ENCODE measurements around the gene BAD. TPM values are rescaled to one million over a fixed set of nuclear protein-coding genes. Genes with fewer than 3 reads are reported as not detected.
"Not testable (repeated sequence)": the region's sequence is repeated elsewhere in the genome, so short reads cannot be mapped to it uniquely, and the experiment has no call there.

BAD gene
- total RNA-seq, 1 experiment from 2014 or later: 122 TPM

DNA sequence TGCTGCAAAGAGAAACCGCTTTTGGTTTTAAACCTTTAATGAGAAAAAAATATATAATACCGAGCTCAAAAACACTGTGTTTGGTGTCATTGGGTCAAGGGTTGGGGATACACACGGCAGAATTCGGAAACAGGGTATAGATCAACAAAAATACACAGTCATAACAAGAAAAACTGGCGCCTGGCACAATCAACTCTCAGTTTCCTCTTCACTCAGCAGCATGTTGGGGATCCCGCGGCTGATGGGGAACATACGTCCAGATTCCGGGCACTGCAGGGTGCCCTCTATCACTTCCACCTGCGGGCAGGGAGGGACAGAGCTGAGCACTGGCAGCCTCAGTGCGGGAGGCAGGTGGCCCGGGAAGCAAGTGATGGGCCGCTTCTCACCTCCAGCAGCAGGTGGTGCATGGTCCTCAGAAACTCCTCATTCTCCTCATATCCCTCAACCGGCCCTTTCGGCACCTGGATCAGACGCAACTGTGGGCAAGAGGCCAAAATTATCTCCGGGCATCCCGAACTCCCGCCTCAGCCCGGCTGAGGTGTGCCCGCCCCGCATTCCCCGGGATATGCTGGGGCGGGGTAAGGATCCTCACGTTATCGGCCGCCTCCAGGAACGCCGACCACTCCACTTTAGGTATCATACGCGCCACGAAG is 32.3 kb upstream of the BAD start:
- DNase-seq (ENCODE audit: low read depth): no peak
- in situ Hi-C loops (cut with HindIII; ENCODE audit: low pct_unique_long_range_greater_than_20kb, low sequenced_read_pairs): no loop called here

DNA sequence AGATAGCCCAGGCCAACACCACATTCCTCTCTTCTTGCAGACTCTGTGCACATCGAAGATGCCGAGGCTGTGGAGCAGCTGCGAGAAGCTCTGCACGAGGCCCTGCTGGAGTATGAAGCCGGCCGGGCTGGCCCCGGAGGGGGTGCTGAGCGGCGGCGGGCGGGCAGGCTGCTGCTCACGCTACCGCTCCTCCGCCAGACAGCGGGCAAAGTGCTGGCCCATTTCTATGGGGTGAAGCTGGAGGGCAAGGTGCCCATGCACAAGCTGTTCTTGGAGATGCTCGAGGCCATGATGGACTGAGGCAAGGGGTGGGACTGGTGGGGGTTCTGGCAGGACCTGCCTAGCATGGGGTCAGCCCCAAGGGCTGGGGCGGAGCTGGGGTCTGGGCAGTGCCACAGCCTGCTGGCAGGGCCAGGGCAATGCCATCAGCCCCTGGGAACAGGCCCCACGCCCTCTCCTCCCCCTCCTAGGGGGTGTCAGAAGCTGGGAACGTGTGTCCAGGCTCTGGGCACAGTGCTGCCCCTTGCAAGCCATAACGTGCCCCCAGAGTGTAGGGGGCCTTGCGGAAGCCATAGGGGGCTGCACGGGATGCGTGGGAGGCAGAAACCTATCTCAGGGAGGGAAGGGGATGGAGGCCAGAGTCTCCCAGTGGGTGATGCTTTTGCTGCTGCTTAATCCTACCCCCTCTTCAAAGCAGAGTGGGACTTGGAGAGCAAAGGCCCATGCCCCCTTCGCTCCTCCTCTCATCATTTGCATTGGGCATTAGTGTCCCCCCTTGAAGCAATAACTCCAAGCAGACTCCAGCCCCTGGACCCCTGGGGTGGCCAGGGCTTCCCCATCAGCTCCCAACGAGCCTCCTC is 31.4 kb upstream of the BAD start:
- in situ Hi-C loops (cut with HindIII; ENCODE audit: low pct_unique_long_range_greater_than_20kb, low sequenced_read_pairs); DNase-seq (ENCODE audit: low read depth): not testable (repeated sequence)

GRCh38 chr11:64314805-64315561 is 30.5 kb upstream of the BAD start:
- no peak for DNase-seq (ENCODE audit: low read depth)
- in situ Hi-C loops (cut with HindIII; ENCODE audit: low pct_unique_long_range_greater_than_20kb, low sequenced_read_pairs): no loop called here

GRCh38 chr11:64314146-64314804 is 29.8 kb upstream of the BAD start:
- in situ Hi-C loops (cut with HindIII; ENCODE audit: low pct_unique_long_range_greater_than_20kb, low sequenced_read_pairs): no loop called here
- no peak for DNase-seq (ENCODE audit: low read depth)

- in situ Hi-C loops (cut with HindIII; ENCODE audit: low pct_unique_long_range_greater_than_20kb, low sequenced_read_pairs): no loop called here
- no peak for DNase-seq (ENCODE audit: low read depth)
These were observed 29.2 kb upstream of the BAD start for GRCh38 chr11:64313491-64314145.

- in situ Hi-C loops (cut with HindIII; ENCODE audit: low pct_unique_long_range_greater_than_20kb, low sequenced_read_pairs): no loop called here
These were observed 28.5 kb upstream of the BAD start for GRCh38 chr11:64312947-64313346.

GRCh38 chr11:64307795-64308194 is 23.3 kb upstream of the BAD start:
- in situ Hi-C loops (cut with HindIII; ENCODE audit: low pct_unique_long_range_greater_than_20kb, low sequenced_read_pairs); DNase-seq (ENCODE audit: low read depth): not testable (repeated sequence)

More at GRCh38 chr11:64312947-64313346, 28.5 kb upstream of the BAD start:
- no peak for DNase-seq (ENCODE audit: low read depth)

- DNase-seq (ENCODE audit: low read depth): no peak
- in situ Hi-C loops (cut with HindIII; ENCODE audit: low pct_unique_long_range_greater_than_20kb, low sequenced_read_pairs): no loop called here
These were observed 22.6 kb upstream of the BAD start for GRCh38 chr11:64306876-64307622.

DNA sequence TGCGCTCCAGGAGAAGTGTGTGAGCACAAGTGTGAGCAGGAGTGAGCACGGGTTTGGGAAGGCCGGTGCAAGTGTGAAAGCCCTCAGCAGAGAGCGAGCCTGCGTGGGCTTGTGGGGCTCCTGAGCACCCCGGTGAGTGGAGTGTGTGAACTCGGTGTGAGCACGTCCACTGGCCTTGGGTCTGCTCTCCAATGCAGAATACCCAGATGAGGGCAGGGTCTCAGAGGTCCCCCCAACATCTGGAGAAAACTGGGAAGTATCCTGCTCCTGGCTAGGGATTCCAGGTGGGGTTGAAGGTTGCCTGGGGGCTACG is 22.1 kb upstream of the BAD start:
- DNase-seq (ENCODE audit: low read depth): no peak
- in situ Hi-C loops (cut with HindIII; ENCODE audit: low pct_unique_long_range_greater_than_20kb, low sequenced_read_pairs): no loop called here

DNA sequence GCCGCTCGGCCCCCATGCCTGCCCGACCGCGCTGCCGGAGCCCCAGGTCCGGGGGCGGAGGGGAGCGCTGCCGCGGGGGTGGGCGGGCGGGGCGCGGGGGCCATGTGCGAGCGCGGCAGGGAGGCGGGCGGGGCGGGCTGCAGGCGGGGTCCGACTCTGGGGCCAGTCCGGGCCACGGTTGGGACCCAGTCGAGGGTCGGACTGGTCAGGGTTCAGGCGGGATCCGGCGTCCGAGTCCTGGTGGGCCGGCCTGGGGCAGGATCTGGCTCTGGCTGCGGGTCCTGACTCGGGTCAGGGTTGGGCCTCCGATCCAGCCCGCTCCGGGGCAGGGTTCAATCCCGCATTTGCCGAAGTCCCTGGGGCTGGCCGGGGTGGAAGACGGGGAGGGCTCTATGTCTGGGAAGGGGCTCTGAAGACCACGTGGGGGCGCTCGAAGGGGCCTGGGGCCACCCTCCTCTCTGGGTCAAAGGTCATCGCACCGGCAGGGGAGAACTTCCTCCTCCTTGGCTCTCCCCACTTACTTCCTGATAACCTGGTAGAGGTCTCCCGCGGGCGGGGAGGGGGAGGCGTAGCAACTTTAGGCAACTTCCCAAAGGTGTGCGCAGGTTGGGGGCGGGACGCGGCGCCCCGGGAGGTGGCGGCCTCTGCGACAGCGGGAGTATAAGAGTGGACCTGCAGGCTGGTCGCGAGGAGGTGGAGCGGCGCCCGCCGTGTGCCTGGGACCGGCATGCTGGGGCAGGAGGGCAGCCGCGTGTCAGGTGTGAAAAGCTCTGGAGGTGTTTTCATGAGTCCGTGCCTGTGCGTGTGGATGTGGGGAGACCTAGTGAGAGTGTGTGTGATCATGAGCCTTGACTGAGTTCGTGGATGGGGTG is 21.5 kb upstream of the BAD start:
- in situ Hi-C loops (cut with HindIII; ENCODE audit: low pct_unique_long_range_greater_than_20kb, low sequenced_read_pairs): no loop called here
- DNase-seq (ENCODE audit: low read depth): peak; percentile 55

DNA sequence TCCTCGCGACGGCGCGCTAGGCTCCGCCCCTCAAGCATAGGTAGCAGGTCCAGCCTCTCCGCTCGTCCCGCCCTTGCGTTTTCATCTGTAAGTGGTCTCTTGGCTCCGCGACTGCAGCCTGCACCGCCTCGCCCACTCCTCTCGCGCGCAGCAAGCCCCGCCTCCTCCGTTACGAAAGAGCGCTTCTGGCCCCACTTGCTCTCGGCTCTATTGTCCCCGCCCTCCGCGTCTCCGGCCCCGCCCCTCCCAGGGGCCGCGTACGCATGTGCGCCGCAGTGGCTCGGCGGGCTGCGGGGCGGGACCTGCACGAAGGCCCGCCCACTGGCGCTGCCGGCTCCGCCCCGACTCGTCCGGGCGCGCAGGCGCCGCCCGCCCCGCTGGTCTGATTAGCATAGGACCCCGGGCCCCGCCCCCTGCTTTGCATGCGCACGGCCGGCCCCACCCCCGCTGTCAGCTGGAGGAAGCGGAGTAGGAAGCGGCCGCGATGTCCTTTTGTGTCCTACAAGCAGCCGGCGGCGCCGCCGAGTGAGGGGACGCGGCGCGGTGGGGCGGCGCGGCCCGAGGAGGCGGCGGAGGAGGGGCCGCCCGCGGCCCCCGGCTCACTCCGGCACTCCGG is 20.7 kb upstream of the BAD start, which contains the start of gene ESRRA:
Gene ESRRA, plus strand, starts transcription at position 450 of the 616 bp plus-strand sequence. CDS start 1,656 bp downstream, outside the sequence.
- in situ Hi-C loops (cut with HindIII; ENCODE audit: low pct_unique_long_range_greater_than_20kb, low sequenced_read_pairs): no loop called here

DNA sequence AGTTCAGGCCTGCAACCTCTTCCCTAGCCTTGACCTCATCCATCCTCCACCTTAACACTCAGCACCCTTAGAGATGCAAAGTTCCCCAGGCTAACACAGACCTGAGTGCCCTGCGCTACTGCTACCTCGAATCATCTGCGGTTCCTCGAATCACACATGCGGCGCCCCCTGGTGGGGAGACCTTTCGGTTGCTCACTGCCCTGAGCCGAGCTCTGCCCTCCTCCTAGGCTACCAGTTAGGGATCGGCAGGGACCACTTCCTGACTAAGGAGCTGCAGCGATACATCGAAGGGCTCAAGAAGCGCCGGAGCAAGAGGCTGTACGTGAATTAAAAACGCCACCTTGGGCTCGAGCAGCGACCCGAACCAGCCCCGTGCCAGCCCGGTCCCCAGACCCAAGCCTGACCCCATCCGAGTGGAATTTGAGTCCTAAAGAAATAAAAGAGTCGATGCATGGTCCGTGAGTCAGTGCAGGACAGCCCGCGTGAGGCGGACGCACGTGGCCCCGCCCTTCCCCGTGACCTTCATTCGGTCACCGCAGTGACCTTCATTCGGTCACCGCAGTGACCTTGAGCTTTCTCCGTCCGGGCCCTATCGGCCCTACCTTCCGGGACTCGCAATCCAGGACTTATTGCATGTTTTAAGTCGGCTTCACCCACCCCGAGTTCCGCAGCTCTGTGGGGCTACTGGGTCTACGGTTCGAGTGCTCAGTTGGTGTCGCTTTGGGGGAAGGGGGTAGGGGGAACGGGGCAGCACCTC is 20.0 kb upstream of the BAD start:
- DNase-seq (ENCODE audit: low read depth): peak; percentile 80
- in situ Hi-C loops (cut with HindIII; ENCODE audit: low pct_unique_long_range_greater_than_20kb, low sequenced_read_pairs): no loop called here

More for the DNA sequence above, 20.7 kb upstream of the BAD start, which contains the start of gene ESRRA:
- peak; percentile 97 for DNase-seq (ENCODE audit: low read depth)

DNA sequence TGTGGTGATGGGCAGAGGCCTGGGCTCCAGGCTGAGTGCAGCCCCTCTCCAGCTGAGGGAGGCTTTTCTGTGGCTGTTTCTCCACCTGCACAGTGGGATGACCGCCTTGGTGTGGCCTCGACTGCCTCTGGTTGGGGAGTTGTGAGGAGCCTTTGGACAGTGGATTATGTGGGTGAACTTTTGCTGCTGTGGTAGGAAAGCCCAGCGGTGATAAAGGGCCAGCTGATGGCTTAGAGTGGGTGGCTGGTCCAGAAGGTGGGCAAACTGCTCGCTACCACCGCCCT is 19.5 kb upstream of the BAD start:
- DNase-seq (ENCODE audit: low read depth): no peak
- in situ Hi-C loops (cut with HindIII; ENCODE audit: low pct_unique_long_range_greater_than_20kb, low sequenced_read_pairs): no loop called here

DNA sequence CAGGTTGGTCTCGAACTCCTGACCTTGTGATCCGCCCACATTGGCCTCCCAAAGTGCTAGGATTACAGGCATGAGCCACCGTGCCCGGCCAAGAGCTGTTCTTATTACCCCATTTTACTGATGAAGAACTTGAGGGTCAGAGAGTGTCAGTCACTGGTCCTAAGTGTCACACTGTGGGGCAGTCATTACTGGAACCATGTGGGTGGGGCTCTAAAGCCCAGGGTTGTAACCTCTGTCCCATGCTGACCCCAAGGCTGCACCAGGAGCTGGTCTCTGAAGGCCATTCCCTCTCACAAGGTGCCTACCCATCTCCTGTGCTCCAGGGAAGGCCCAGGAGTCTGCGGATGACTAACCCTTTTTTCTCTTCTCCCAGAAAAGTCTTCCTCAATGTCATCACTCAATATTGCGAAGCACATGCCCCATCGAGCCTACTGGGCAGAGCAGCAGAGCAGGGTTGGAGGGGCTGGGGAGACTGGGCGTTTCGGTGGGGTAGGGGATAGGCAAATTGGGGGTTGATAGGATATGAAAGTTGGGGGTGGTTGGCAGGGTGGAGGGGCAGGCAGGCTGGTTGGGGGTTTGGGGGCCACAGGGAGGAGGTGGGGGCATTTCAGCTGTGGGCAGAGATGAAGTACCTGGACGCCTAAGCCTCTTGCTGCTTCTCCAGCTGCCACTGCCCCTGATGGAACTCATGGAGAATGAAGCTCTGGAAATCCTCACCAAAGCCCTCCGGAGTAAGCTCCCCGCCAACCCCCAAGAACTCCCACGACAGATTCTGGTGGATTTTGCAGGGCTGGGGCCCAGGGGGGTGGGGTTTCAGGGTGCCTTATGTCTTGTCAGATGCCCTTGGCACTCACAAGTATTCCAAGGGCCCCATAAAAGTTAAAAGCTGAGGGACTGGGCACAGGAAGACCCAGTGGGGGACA is 18.9 kb upstream of the BAD start:
- no peak for DNase-seq (ENCODE audit: low read depth)
- in situ Hi-C loops (cut with HindIII; ENCODE audit: low pct_unique_long_range_greater_than_20kb, low sequenced_read_pairs): no loop called here

All from Caki2 (cell line).